ENCODE data around the gene CREB1.
A peak's percentile ranks its signal among the peaks of the same experiment; 100 is the strongest.
"Not testable (repeated sequence)": the region's sequence is repeated elsewhere in the genome, so short reads cannot be mapped to it uniquely, and the experiment has no call there.

CREB1 gene
- 83.7 to 106 reads per million in 2 experiments for total RNA-seq

DNA sequence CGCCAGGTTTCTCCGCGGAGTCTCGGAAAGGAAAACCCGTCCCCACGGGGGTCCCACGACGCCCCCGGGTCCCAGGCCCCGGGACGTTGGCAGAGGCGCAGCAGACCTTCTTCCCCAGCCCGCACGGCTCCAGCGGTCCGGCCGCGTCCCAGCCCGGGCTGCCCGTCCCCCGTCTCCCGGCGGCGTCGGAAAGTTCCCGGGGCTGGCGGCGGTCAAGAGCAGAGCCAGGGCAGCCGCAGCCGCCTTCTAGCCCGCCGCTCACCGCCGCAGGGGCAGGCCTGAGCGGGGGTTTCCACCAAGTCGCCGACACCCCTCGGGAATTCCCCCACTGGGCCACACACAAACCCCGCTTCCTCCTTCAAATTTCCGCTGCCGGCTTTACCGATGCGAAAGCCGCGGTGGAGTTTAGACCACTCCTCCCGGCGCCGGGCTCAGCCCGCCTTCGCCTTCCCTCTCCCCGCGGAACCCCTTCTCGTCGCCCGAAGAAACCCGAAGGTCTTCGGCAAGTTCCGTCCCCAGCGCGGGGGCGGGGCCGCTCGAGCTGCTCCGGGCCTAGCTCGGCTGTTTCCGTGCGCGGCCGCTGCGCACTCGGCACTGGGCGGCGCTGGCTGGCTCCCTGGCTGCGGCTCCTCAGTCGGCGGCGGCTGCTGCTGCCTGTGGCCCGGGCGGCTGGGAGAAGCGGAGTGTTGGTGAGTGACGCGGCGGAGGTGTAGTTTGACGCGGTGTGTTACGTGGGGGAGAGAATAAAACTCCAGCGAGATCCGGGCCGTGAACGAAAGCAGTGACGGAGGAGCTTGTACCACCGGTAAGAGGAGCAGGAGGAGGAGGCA, at the start of gene CREB1:
Gene CREB1, plus strand, starts transcription at position 633 of the 830 bp plus-strand sequence. CDS start 25,674 bp downstream, outside the sequence.
- DNase-seq (ENCODE audit: low read depth): peak; percentile 100

DNA sequence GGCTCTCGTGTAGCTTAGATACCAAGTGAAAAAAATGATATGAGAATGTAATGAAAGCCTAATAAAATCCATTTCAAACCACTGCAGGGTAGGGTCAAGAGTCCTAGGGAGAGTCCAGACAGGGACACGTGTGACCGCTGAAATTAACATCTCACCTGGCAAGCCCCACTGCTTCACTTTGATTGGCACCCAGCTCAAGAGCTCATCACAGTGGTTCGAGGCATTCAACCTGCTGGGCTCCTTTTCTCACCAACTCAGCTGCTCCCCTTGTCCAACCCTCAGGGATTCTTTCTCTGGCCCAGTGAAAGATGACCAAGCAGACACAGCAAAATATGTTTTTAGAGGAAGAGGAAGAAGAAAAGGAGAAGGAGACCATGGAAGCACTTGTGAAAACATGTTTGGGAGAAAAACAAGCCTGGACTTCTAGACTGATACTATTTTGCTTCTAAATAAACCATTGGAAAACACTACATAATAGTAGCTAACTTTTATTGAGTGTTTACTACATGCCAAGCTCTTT, 49.2 kb upstream of the CREB1 start:
- no peak for DNase-seq (ENCODE audit: low read depth)

DNA sequence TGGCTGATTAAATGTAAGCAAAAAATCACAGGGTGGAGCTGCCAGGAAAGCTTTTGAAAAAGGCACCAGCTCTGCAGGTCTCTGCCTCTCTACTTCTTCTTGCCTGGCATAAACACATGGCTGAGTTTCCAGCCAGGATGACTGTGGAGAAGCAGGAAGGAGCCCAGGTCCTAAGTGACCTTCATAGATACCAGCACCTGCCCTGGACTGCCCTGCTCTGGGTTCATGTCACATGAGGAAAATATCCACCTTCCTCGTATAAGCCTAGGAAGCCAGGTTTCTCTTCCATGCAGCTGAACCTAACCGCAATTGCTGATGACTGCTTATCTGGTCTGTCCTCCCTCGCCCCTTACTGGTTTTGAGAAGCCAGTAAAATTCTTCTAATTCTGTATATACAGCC, 47.8 kb upstream of the CREB1 start:
- DNase-seq (ENCODE audit: low read depth): no peak

DNA sequence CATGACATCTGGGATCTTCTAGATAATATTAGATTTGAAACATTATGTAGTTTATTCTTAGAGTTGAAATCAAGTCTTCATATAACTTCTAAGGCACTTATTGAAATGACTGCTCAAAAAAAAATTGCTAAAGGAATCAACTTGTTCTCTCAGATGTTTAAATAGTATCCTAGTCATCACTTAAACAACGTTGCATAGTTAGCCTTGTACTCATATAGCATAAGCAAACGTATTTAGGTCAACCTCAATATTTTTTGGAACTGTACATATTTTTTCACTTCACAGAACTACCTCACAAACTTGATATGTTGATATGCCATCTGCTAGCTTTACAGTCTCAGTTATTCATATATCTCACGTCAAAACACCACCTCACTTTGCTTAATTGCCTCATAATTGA, 47.1 kb upstream of the CREB1 start:
- DNase-seq (ENCODE audit: low read depth): no peak

DNA sequence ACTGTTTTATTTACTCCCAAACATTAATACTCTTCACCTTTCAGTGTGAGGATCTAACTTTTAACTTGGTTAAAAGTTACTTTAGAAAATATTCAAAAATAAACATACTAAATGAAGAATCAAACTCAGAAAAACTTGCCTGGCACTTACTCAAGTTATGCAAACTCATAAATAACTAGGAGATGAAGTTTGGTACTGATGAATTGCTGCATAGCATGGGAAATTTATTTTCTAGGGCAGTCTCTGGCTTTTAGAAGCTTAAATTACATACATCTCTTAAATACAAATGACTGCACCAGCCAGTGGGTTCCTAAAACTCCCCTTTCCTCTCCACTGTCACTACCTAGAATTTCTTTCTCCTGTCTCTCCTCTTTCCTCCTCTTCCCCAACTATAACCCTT, 46.7 kb upstream of the CREB1 start:
- no peak for DNase-seq (ENCODE audit: low read depth)

DNA sequence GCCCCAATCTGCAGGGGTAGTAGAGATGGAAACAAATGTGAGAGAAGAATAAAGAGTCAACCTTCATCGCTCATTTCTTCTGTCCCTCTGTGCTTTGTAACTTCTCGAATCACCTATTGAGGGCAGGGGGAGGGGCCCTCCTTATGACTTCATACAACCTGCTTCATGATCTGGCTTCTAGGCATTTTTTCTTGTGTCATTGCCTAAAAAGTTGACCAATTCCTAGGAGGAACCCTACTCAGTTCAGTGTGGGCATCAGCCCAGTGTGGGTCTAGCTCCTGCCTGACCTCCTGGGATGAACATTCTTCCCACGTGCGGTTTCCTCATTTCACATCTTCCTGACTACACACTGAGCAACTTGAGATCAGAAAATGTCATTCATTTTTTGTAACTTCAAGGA, 46.3 kb upstream of the CREB1 start:
- DNase-seq (ENCODE audit: low read depth): no peak

DNA sequence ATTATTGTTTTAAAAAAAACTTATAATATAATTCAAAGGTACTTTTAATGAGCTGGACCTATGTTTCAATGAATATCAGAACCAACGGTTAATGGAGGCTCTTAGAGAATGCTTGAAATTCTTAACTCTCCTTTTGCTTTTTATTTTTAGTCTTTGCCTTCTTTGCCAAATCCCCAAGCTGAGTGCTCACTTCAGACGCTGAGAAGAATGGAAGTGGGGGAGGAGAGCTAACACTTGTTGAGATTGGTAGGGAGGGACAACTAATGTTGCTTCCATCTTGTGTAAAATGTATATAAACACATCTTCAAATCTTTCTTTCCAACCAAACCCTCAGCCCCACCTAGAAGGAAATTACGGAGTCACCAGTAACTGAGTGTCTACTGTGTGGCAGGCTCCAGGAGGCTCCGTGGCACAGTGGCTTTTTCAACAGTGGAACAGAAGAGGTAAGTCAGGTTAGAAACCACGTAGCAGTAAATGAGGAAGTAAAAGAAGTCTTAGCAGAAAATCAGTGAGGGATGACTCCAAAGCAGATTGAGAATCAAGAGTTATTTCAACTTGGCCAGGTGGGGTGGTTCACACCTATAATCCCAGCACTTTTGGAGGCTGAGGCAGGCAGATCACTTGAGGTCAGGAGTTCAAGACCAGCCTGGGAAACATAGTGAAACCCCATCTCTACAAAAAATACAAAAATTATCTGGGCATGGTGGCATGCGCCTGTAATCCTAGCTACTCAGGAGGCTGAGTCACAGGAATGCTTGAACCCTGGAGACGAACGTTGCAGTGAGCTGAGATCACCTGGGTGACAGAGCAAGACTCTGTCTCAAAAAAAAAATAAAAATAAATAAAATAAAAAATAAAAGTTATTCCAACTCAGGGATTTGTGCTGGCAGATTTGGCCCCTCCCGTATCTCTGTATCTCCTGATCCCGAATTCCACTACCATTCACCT, 45.0 kb upstream of the CREB1 start:
- DNase-seq (ENCODE audit: low read depth): no peak

DNA sequence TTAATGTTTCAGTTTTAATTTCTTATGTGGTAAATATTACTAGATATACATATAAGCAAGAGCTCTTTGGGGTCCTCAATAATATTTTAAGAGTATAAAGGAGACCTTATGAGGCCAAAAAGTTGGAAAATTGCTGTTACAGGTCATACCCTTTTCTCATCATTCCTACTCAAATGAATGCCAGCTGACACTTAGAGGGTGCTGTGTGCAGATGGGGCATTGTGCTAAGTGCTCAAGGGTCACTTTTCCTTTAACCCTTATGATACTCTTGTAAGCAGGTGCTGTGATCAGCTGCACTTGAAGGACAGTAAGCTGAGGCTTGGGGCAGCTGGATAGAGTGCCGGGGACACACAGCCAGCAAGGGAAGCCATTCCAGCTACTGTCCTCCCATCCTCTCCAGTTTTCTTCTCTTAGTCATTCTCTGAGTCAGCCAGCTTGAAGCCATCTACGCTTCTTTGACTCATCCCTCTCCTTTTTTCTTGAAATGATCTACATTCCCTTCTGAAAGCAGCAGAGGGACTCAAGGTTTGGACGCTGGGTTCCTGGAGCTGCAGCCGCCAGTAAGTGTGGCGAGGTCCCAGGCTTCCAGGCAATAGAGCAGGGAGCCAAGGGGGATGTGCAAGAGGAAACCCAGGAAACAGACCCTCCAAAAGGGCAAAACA, 42.0 kb upstream of the CREB1 start:
- DNase-seq (ENCODE audit: low read depth): no peak

DNA sequence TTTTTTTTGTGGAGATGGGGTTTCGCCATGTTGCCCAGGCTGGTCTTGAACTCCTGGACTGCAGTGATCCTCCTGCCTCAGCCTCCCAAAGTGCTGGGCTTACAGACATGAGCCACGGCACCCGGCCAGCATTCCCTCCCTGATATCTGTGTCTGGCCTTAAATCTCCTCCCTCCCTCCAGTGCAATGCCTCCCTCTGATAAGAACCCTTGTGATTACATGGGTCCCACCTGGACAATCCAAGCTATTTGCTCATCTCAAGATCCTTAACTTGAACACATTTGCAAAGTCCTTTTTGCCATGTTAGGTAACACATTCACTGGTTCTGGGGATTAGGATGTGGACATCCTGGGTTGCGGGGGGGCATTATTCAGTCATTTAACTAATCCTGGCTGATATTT, 40.5 kb upstream of the CREB1 start:
- DNase-seq (ENCODE audit: low read depth): no peak

DNA sequence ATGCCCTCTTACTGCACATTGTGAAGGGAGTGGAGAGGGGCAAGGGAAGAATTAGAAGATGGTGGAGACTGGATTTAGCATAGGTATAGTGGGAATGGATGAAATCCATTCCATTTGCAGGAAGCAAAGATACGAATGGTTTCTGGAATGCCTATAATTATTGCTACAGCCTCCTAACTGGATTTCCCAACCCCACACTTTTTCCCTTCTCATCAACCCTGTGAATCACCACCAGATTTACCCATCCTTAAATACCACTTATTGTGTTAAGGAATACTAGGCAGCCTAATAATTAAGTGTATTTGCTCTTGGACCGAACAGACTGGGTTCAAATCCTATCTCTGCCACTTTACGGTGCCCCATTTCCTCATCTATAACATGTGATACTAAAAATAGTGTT, 39.3 kb upstream of the CREB1 start:
- no peak for DNase-seq (ENCODE audit: low read depth)

DNA sequence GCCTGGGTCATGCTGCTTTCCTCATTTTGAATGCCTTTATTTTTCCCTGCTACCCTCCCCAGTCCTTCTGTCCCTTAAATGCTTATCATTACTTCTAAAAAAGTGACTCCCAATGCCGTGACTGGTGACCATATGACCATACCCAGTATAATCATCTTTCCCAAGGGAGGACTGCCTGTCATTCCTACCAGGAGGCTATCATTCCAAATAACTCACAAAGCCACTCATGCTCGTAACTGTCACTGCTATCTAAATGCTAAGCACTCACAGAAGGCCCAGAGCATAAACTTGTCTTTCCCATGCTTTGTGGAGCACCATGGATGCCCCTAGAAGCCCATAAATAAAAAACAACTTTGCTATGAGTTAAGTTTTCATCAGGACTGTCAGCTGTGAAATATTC, 38.7 kb upstream of the CREB1 start:
- DNase-seq (ENCODE audit: low read depth): no peak

DNA sequence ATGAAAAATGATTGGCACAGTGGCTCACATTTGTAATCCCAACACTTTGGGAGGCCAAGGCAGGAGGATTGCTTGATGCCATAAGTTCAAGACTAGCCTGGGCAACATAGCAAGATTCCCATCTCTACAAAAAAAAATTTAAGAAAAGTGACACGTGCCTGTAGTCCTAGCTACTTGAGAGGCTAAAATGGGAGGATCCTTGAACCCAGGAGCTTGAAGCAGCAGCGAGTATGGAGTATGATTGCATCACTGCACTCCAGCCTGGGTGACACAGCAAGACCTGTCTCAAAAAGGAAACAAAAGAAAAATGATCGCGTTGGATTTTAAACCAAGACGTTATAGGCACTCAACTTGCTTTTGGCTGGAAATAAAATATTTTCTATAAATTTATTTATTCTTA, 37.8 kb upstream of the CREB1 start:
- no peak for DNase-seq (ENCODE audit: low read depth)

DNA sequence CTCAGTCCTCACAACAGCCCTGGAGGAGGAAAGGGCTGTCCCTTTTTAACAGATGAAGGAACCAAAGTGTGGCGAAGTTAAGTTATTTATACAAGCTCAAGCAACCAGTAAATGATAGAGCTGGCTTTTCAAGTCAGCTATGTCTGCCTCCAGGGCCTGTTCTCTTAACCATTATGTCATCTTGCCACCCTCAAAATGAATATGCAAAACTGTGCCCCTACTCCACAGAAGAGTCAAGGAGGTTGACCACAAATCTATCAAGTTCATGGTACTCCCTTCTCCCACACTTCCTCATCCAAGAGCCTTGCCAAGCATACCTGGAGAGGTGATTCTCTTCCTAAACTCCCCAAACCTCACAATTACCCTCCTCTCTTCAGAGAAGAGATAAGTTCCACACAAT, 37.3 kb upstream of the CREB1 start:
- DNase-seq (ENCODE audit: low read depth): no peak

DNA sequence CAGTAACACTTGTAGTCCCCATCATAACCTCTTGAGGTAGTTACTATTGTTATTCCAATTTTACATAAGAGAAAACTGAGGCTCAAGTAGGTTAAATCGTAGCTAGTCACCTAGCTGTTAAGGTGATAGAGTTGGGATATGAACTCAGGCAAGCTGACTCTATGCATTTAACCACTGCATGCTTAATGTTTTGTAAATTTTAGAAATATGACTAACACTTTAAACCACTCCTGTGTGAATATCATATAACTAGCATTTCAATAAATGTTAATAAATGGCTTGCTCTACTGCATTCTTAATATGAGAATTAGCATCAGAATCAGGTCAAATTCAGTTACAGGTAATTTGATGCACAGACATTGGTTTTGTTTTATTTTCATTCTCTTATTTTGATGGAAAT, 35.6 kb upstream of the CREB1 start:
- DNase-seq (ENCODE audit: low read depth): no peak

DNA sequence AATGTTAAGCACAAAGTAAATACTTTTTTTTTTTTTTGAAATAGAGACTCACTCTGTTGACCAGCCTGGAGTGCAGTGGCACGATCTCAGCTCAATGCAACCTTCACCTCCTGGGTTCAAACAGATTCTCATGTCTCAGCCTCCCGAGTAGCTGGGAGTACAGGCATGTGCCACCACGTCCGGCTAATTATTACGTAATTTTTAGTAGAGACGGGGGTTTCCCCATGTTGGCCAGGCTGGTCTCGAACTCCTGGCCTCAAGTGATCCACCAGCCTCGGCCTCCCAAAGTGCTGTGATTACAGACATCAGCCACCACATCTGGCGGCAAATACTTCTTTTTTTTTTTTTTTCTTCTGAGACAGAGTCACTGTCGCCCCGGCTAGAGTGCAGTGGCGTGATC, 32.8 kb upstream of the CREB1 start:
- not testable (repeated sequence) for DNase-seq (ENCODE audit: low read depth)

DNA sequence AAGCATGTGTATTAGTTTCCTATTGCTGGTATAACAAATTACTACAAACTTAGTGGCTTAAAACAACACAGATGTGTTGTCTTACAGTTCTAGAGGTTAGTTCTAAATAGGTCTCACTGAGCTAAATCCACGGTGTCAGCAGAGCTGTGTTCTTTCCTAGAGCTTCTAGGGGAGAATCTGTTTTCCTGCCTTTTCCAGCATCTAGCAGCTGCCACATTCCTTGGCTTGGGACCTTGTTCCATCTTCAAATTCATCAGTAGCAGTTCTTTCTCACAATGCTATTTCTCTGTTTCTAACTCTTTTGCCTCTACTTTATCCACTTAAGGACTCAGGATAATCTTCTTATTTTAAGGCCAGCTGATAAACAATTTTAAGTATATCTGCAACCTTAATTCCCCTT, 32.2 kb upstream of the CREB1 start:
- DNase-seq (ENCODE audit: low read depth): no peak

DNA sequence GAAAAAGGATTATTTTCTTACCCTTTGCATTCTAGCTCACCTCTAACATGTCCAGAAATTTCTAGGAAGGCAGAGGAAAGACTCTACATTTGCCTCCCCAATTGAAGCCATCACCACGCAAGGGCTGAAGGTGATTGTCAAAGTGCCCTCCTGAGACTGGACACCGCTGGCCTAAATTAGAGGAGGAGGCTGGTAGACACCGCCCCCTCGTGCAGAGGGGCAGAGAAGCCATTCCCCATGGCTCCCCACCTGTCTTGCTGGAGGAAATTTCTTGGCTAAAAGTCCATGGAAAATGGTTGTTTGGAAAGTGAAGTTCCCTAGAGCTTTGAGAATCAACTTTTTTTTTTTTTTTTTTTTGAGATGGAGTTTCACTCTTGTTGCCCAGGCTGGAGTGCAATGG, 31.3 kb upstream of the CREB1 start:
- DNase-seq (ENCODE audit: low read depth): no peak

DNA sequence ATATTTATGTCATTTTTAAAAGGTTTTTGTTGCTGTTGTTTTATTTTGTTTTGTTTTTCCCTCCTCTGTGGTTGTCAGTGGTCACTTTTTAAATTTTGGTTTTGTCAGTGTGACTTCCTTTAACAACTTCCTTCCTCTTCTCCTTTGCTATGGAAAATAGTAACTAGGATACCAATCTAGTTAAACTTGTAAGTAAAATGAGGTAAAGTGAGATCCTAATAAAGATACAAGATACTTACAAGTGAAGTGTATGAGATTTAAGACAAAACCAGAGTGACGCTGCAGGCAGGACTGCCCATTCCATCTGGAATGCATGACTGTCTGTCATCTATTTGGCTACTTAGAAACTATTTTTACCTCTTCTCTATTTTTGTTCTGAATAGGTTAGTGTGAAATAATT, 30.6 kb upstream of the CREB1 start:
- DNase-seq (ENCODE audit: low read depth): no peak

DNA sequence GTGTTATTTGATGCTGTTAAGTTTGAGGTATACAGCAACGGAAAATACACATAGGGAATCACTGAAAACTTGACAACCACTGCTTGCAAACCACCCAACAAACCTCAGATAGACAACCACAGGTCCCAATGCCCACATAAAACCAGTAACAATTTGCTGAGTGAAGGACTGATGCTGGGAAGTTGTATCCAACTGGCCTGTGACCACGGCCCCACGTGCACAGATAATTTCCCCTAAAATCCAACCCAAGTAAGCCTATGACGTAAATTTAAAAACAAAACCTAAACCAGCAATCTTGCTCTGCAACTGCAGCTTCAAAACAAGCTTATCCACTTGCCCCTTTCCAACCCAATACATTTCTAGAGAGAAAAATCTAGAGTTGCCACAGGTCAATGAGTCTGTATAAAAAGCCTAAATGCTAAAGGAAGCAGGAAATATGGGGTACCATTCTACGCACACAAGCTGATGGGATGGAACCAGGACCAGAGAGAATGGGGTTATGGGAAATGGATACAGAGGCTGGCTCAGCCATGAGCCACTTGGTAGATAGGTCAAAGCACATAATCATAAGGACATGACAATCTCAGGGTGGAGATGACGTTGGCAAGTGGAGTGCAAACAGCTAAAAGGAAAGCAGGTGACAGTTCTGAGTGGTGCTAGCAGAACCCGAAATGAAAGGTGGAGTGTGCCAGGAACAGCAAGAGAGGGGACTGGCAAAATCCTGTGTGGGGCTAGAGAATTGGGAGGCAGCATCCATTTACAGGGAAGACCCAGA, 27.8 kb upstream of the CREB1 start:
- no peak for DNase-seq (ENCODE audit: low read depth)

DNA sequence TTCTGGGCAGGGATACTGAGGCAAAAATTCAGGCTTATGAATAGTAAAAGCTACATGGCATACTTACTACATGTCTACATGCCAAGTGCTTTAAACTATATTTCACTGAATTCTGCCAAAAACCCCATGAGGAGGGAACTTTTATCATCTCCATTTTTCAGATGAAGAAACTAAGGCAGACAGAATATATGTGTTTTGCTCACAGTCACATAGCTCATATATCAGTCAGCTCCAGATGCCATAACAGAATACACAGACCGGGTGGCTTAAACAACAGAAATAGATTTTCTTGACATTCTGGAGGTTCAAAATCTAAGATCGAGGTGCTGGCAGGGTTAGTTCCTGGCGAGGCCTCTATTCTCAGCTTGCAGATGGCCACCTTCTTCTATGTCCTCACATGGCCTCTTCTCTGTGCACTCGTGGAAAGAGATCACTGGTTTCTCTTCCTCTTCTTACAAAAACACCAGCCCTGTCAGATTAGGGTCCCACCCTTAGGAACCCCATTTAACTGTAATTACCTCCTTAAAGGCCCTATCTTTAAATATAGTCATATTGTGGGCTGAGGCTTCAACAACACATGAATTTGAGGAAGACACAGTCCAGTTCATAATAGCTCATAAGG, 27.1 kb upstream of the CREB1 start:
- no peak for DNase-seq (ENCODE audit: low read depth)

DNA sequence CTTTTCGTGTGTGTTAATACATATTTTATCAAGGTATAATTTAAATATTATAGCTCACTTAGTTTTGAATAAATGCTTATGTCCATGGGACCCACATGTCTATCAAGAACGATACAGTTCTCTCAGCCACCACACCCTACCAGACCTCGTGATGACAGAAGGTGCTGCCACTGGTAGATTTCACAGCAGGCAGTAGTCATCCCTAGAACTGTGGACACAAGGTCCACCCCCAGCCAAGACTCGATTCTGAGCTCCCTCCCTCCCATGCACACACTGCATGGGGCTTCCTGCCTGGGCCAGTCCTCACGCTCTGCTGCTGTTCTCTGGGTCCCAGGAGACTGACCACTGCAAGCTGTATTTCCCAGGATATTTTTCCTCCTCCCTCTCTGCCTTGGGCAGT, 26.5 kb upstream of the CREB1 start:
- DNase-seq (ENCODE audit: low read depth): no peak

All from T follicular helper cell (primary cell).